Spleen (tissue), 11 donors: ENCODE results near the gene RRP12. TPM values are rescaled to one million over a fixed set of nuclear protein-coding genes. Genes with fewer than 3 reads are reported as not detected.

Source experiments
- DNase-seq: peaks from one replicate; pipeline ENCODE4 v3.0.0-alpha.2; 2020
- H3K27ac ChIP-seq, 8 donors: fragments of 200-600 bp; sonication (generic) in 7 of 8; 1 replicate in 4 of 8; 2 replicates in 4 of 8; pipeline versions ENCODE4 v1.5.0 to v1.8.0; 2016 to 2021; ENCODE audit warnings: inconsistent platforms in 4 of 8, mild to moderate bottlenecking in 4 of 8, moderate library complexity in 1 of 8
- H3K27me3 ChIP-seq, 7 donors: fragments of 200-600 bp; sonication (generic) in 6 of 7; replicated peaks in 1 of 7; 1 replicate in 4 of 7; 2 replicates in 3 of 7; pipeline versions ENCODE4 v1.5.0 to v1.8.0; 2016 to 2021; ENCODE audit warnings: inconsistent platforms in 3 of 7, mild to moderate bottlenecking in 1 of 7
- H3K36me3 ChIP-seq, 6 donors: fragments of 200-600 bp; sonication (generic) in 5 of 6; 1 replicate in 4 of 6; 2 replicates in 2 of 6; pipeline versions ENCODE4 v1.5.0 to v1.8.0; 2016 to 2021; ENCODE audit warnings: inconsistent platforms in 2 of 6
- H3K4me1 ChIP-seq, 6 donors: fragments of 200-600 bp; sonication (generic) in 5 of 6; 1 replicate in 3 of 6; 2 replicates in 3 of 6; pipeline versions ENCODE4 v1.5.0 to v1.8.0; 2016 to 2021; ENCODE audit warnings: inconsistent platforms in 3 of 6
- H3K4me3 ChIP-seq, 8 donors: fragments of 200-600 bp; sonication (generic) in 7 of 8; 1 replicate in 4 of 8; 2 replicates in 4 of 8; pipeline versions ENCODE4 v1.5.0 to v1.8.0; 2016 to 2021; ENCODE audit warnings: inconsistent platforms in 4 of 8, mild to moderate bottlenecking in 4 of 8, moderate library complexity in 2 of 8
- H3K9me3 ChIP-seq, 8 donors: fragments of 200-600 bp; sonication (generic) in 7 of 8; 1 replicate in 4 of 8; 2 replicates in 4 of 8; pipeline versions ENCODE4 v1.5.0 to v1.8.0; 2016 to 2021; ENCODE audit warnings: inconsistent platforms in 4 of 8
- CTCF ChIP-seq, 11 experiments: fragments of 200-600 bp in 7 of 11; fragments of 450-650 bp in 4 of 11; sonication (generic) in 4 of 11; IDR thresholded peaks in 8 of 11; conservative IDR thresholded peaks in 3 of 11; 1 replicate in 7 of 11; 2 replicates in 4 of 11; pipeline versions ENCODE4 v1.4.0 to v1.8.0; 2016 to 2021; ENCODE audit warnings: antibody characterized with exemption in 11 of 11, inconsistent platforms in 4 of 11, mild to moderate bottlenecking in 1 of 11
- POLR2A ChIP-seq, 3 donors: fragments of 450-650 bp; IDR thresholded peaks; one replicate each; pipeline ENCODE4 v1.5.1; 2017; ENCODE audit warnings: antibody characterized with exemption in 3 of 3, mild to moderate bottlenecking in 1 of 3
- POLR2AphosphoS5 ChIP-seq, 3 donors: sonication (generic); formaldehyde crosslinking; IDR thresholded peaks; one replicate each; pipeline ENCODE4 v1.5.1; 2017; ENCODE audit warnings: antibody characterized with exemption in 3 of 3
- WGBS, 5 donors: extraction: QIAGEN DNeasy Blood & Tissue Kit in 3 of 5; methylation state at CpG; one replicate each; pipeline versions ENCODE4 v1.1.5 to v1.1.7; 2013 to 2018; 5-methylcytosine and 5-hydroxymethylcytosine counted together
- intact Hi-C: fragments of 100-400 bp; cut with DNase I; formaldehyde crosslinking; loops from one replicate; pipeline ENCODE4 v1.15.0; 2023; ENCODE audit warnings: low total_unique reads
- polyA plus RNA-seq, 3 donors: library from polyadenylated mRNA; stranded (reverse); fragments of 200-250 nt; gene quantifications; one replicate each; pipeline ENCODE4 v1.2.1, GENCODE V29; 2013
- total RNA-seq, 7 donors: library from RNA; depleted of rRNA in 3 of 7; stranded (reverse); fragments of >200 nt in 3 of 7; fragmentation: NEBNext Ultra II Directional in 4 of 7; extraction: Animal tissue kit (Norgen Biotek cat#: 25700) in 4 of 7; gene quantifications; one replicate each; pipeline versions ENCODE4 v1.1.0 to v1.2.1, GENCODE V29; 2016 to 2021
- donor health status: healthy with polysubstance abuse.
- donor health status: DM: no; HTN: no; CAD: no; lungs with moderate emphysema.
- donor health status: DM: no; HTN: no; CAD: no.
- donor health status: Bipolar disorder and iron deficiency.
- donor health status: healthy.
- donor health status: DM: no; HTN: no; CAD: no.
- donor health status: DM: yes; HTN: yes; CAD: no.

The RRP12 gene
- total and polyA plus RNA-seq, 10 donors = 12.3 to 51.4 (median 24.9) TPM

- Histone ChIP-seq H3K27ac (no peak overlapping the region), H3K36me3 (peaks cover 6 to 97% (median 86%) of the 10 kb centered on the region in 6 donors), H3K9me3 (no peaks in the 10 kb centered on the region), H3K4me1 (peaks cover 0 to 6% (median under 1%) of the 10 kb centered on the region in 6 donors), H3K4me3 (no peak overlapping the region), H3K27me3 (no peaks in the 10 kb centered on the region)
- TF ChIP-seq CTCF (IDR thresholded peaks at IDR 0.05 in 8 of 11, conservative IDR thresholded peaks at IDR 0.05 in 3 of 11) (no peak), POLR2AphosphoS5 (IDR thresholded peaks at IDR 0.05) (no peak), POLR2A (IDR thresholded peaks at IDR 0.05) (no peak)
- intact Hi-C loops = no loop called here
- 92 to 100% (median 94%) methylated on average over 1 of the region's 1 CpG for WGBS, 5 donors
- no peak for DNase-seq
These were observed 33.4 kb upstream of the RRP12 start for GRCh38 chr10:97434557-97434956.

DNA sequence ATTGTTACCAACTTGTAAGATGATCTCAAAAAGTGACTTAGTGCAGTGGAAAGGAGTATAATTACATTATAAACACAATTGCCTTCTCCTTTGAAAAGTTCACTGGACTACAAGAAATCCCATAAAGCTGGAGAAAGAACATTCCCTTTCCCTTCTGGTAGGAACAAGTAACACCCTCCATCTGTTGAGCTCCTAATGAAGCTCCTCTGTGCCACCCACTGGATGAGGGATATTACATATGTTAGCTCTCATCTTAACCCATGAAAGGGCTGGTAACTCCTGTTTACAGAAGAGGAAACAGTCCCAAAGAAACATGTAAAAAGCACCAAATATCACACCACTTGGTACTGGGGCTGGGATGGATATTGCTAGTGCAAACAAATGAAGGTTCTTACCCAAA, 32.9 kb upstream of the RRP12 start:
- Histone ChIP-seq H3K9me3 (no peaks in the 10 kb centered on the region), H3K27ac (no peak overlapping the region), H3K4me1 (peaks cover 0 to 11% (median 5%) of the 10 kb centered on the region in 6 donors), H3K27me3 (no peaks in the 10 kb centered on the region), H3K4me3 (no peak overlapping the region), H3K36me3 (peaks cover 4 to 97% (median 83%) of the 10 kb centered on the region in 6 donors)
- intact Hi-C loops = no loop called here
- DNase-seq = no peak
- TF ChIP-seq POLR2A (IDR thresholded peaks at IDR 0.05) (no peak), POLR2AphosphoS5 (IDR thresholded peaks at IDR 0.05) (no peak)

- Histone ChIP-seq H3K27me3 (no peaks in the 10 kb centered on the region), H3K4me3 (peak overlapping the region in 3 of 8 donors; percentile 97 to 99 (median 98)), H3K9me3 (no peaks in the 10 kb centered on the region), H3K4me1 (peaks cover 23 to 59% (median 41%) of the 10 kb centered on the region in 6 donors), H3K36me3 (peaks cover 0 to 43% (median 32%) of the 10 kb centered on the region in 6 donors), H3K27ac (peak overlapping the region in 6 of 8 donors; percentile 58 to 95 (median 94))
- TF ChIP-seq POLR2AphosphoS5 (IDR thresholded peaks at IDR 0.05) = no peak
- intact Hi-C loops = no loop called here
- no peak for DNase-seq
- WGBS, 5 donors = 38 to 72% (median 57%) methylated on average over 4 of the region's 4 CpGs
These were observed 27.4 kb upstream of the RRP12 start for GRCh38 chr10:97428572-97428981.

DNA sequence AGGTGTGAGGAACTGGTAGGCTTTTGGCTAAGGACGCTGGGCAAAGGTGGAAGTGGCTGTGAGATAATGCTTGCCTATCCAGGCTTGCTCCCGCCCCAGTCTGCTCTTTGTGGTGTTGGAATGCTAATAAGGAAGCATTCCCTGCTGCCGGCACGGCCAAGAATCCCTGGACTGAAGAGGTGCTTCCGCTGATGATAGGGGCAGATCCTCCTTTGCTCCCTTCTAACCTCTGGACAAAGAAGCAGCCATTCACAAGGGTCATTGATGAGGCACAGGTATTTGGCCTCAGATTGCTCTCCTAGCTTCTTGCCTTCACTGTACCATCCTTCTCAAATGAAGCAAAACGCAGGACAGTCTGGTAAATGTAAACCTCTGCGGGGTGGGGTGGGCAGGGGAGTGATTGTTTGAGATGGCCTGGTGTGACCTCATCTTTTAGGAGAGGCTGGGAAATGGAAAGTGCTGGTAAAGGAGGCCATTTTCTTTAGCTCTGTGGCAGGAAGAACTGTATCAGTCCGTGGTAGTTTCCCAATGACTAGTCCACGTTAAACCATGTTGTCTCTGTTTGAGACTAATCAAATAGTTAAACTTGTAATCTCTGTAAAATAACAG, 26.5 kb upstream of the RRP12 start:
- peaks cover 0 to 35% (median 28%) of the 10 kb centered on the region in 6 donors for H3K36me3 ChIP-seq
- 26 to 53% (median 32%) methylated on average over 9 of the region's 9 CpGs for WGBS, 5 donors
- peak overlapping the region in 7 of 8 donors; percentile 58 to 95 (median 94) for H3K27ac ChIP-seq
- intact Hi-C loops = no loop called here
- no peak for DNase-seq
- peak overlapping the region; percentile 60 to 99 (median 86) for H3K4me3 ChIP-seq
- H3K27me3 ChIP-seq = no peaks in the 10 kb centered on the region
- H3K9me3 ChIP-seq = no peaks in the 10 kb centered on the region
- no peak for TF ChIP-seq POLR2AphosphoS5 (IDR thresholded peaks at IDR 0.05)
- no peak for TF ChIP-seq CTCF (IDR thresholded peaks at IDR 0.05 in 8 of 11, conservative IDR thresholded peaks at IDR 0.05 in 3 of 11)
- no peak for TF ChIP-seq POLR2A (IDR thresholded peaks at IDR 0.05)
- H3K4me1 ChIP-seq = peaks cover 23 to 68% (median 46%) of the 10 kb centered on the region in 6 donors

DNA sequence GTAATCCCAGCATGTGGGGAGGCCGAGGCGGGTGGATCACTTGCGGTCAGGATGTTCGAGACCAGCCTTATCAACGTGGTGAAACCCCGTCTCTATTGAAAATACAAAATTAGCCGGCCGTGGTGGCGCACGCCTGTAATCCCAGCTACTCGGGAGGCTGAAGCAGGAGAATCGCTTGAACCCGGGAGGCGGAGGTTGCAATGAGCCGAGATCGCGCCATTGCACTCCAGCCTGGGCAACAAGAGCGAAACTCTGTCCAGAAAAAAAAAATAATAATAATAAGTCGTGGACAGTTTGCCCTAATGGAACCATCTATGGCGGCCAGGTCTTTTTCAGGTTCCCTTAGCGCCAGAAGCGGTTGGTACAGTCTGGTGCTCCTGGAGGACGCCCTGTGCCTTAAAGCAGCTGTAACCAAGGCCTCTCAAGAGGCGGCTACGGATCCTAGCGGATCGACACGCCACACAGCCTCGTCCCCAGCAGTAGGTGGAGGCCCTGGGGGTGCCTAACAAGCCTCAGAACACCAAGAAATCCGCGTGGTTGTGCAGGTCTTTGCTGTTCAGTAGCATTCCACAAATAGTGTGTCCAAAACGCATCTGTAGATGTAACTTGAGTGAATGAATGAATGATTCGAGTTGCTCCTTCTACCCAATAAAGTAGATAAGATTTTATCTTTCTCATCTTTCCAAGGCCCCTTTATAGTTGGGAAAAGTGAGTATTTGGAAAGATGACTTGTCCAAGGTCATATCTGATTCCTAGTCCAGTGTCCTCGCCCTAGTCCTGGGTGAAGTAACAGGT, 25.8 kb upstream of the RRP12 start:
- TF ChIP-seq POLR2A (IDR thresholded peaks at IDR 0.05) (no peak), CTCF (IDR thresholded peaks at IDR 0.05 in 8 of 11, conservative IDR thresholded peaks at IDR 0.05 in 3 of 11) (no peak), POLR2AphosphoS5 (IDR thresholded peaks at IDR 0.05) (no peak)
- intact Hi-C loops = no loop called here
- 15 to 28% (median 23%) methylated on average over 34 of the region's 34 CpGs for WGBS, 5 donors
- peaks cover 23 to 75% (median 46%) of the 10 kb centered on the region in 6 donors for H3K4me1 ChIP-seq
- no peaks in the 10 kb centered on the region for H3K27me3 ChIP-seq
- no peaks in the 10 kb centered on the region for H3K9me3 ChIP-seq
- peak overlapping the region; percentile 79 to 95 (median 94) for H3K27ac ChIP-seq
- H3K36me3 ChIP-seq = peaks cover 0 to 30% (median 26%) of the 10 kb centered on the region in 6 donors
- DNase-seq = no peak
- peak overlapping the region; percentile 60 to 99 (median 86) for H3K4me3 ChIP-seq
